Fibroblast of skin of back (primary cell): ENCODE data around the gene ARMC3.

Experiments used
- DNase-seq: peaks from one replicate; pipeline ENCODE4 v3.0.0-alpha.2; 2013

ARMC3 gene

DNA sequence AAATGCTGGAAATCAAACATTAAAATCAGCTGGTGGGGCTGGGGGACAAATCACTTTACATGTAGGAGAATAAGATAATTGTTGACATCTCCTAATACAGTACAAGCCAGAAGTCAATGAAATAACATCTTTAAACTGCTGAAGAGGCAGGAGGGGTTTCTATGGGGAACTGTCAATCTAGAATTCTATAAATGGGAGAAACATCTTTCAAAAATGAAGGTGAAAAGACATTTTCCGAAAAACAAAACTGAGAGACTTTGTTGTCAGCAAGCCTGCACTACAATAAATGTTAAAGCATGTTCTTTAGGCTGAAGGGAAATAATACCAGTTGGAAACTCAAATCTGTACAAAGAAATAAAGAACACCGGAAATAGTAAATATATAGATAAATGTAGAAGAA, 150.3 kb downstream of the ARMC3 start:
- no peak for DNase-seq

DNA sequence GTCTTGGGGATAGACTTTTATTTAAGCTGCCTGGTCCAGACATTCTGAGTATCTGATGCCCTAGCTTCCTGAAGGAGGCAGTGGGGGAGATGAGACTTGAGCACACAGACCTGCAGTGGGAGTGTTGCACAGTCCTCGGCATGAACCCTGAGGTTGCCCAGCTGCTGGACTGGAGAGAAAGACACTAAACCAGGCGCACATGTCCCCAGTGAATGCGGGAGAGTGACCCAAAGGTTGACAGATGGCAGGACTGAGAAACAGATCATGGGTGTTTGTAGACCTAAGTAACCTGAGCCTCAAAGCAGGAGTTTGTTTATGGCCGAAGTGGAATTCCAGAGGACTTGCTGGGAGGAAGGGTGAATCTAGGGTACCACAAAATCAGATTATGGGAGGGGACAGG, 151.8 kb downstream of the ARMC3 start:
- no peak for DNase-seq

DNA sequence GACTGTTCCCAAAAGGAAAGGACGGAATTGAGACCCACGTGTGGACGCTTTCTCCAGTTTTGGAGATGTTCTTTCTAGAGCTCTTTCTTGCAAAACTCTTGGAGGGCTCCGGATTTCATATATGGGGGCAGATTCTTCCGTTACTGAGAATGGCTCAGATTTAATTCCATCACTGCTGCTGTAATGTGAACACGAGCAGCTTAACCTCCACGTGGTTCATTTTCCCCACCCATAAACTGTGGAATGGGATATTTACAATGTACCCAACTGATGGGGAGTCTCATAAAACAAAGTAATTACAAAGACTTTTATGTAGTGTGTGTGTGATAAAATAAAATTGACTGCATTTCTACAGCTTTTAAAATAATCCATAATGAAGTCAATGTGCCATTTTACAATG, 152.4 kb downstream of the ARMC3 start:
- no peak for DNase-seq

DNA sequence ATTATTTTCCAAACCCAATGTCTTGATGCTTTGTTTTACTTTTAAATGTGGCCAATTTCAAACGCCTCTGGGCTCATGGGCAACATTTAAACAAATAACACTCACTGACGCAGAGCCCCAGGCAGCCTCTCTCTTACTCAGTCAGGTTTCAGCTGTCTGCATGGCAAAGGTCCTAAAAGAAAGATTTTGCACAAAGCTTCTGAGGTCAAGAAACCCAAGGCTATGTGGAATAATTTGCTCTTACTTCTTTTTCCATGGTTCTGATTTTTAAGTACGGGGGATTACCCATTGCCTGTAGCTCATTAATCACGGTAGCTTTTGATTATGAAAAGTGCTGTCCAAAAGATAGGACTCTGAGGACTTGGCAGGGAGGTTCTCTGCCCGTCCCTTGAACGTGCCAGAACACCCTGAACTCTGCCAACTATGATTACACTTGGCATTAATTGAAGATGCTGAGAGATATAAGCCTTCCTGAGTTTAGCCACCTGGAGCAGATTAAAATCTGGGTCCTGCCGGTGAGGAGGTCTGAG, 153.4 kb downstream of the ARMC3 start:
- no peak for DNase-seq

DNA sequence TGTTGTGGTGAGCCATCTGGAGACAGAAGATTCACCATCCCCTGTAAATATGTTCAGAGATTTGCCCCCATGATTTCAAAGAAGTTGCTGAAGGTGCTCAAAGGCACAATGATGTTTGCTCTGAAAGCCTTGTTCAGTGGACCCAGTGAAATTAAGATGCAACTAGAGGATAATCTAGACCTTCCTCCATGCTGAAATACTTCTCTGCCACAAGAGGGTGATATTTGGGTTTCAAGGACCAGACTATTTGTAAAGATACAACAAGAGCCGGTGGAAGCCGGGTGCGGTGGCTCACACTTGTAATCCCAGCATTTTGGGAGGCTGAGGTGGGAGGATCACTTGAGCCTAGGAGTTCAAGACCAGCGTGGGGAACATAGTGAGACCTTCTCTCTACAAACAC, 154.0 kb downstream of the ARMC3 start:
- no peak for DNase-seq
